Endodermal cell (in vitro differentiated cells): Measurements from ENCODE around the gene ASTL. TPM values are rescaled to one million over a fixed set of nuclear protein-coding genes. Genes with fewer than 3 reads are reported as not detected.

Experiments used
- DNase-seq: peaks from one replicate; pipeline ENCODE4 v3.0.0-alpha.2; 2017
- H3K27ac ChIP-seq: 2 replicates; pipeline ENCODE4 v1.5.1; 2013; ENCODE audit warnings: mild to moderate bottlenecking, low read depth, low read length, moderate library complexity
- H3K27me3 ChIP-seq: 2 replicates; pipeline ENCODE4 v1.6.1; 2013; ENCODE audit warnings: mild to moderate bottlenecking, low read length, moderate library complexity; ENCODE audit not compliant: insufficient read depth, control insufficient read depth, poor library complexity, severe bottlenecking
- H3K36me3 ChIP-seq: 2 replicates; pipeline ENCODE4 v1.7.0; 2013; ENCODE audit warnings: mild to moderate bottlenecking, low read length, moderate library complexity; ENCODE audit not compliant: control insufficient read depth, insufficient read depth
- H3K4me1 ChIP-seq: one replicate; pipeline ENCODE4 v1.7.0; 2013; ENCODE audit warnings: low read length; ENCODE audit not compliant: control insufficient read depth, insufficient read depth
- H3K4me3 ChIP-seq: 2 replicates; pipeline ENCODE4 v1.5.1; 2013; ENCODE audit warnings: mild to moderate bottlenecking, low read length, moderate library complexity
- H3K9ac ChIP-seq: 2 replicates; pipeline ENCODE4 v1.6.1; 2013; ENCODE audit warnings: mild to moderate bottlenecking, low read length, moderate library complexity; ENCODE audit not compliant: poor library complexity, severe bottlenecking; ENCODE audit errors: extremely low read depth
- H3K9me3 ChIP-seq: 2 replicates; pipeline ENCODE4 v1.6.1; 2013; ENCODE audit warnings: mild to moderate bottlenecking, low read length, moderate library complexity; ENCODE audit not compliant: control insufficient read depth
- H3K27ac Mint-ChIP-seq: 2 replicates; pipeline ENCODE4 v1.8.0; 2020; ENCODE audit warnings: mixed read lengths
- H3K27me3 Mint-ChIP-seq: 2 replicates; pipeline ENCODE4 v1.8.0; 2021; ENCODE audit warnings: mild to moderate bottlenecking, mixed read lengths; ENCODE audit not compliant: insufficient read depth
- H3K36me3 Mint-ChIP-seq: 2 replicates; pipeline ENCODE4 v1.8.0; 2020; ENCODE audit warnings: low read depth, mixed read lengths
- H3K4me1 Mint-ChIP-seq: 2 replicates; pipeline ENCODE4 v1.8.0; 2020; ENCODE audit warnings: mixed read lengths
- H3K4me3 Mint-ChIP-seq: 2 replicates; pipeline ENCODE4 v1.8.0; 2020; ENCODE audit warnings: mild to moderate bottlenecking, moderate library complexity, mixed read lengths
- H3K9me3 Mint-ChIP-seq: 2 replicates; pipeline ENCODE4 v1.8.0; 2020; ENCODE audit warnings: mild to moderate bottlenecking, mixed read lengths
- WGBS, 2 experiments: methylation state at CpG; one replicate each; pipeline versions ENCODE4 v1.1.5 to v1.1.7; 2013; ENCODE audit warnings: missing lambda C conversion rate in 2 of 2, mixed read lengths in 1 of 2; ENCODE audit not compliant: insufficient coverage in 1 of 2, insufficient read length in 1 of 2; 5-methylcytosine and 5-hydroxymethylcytosine counted together
- total RNA-seq, 2 donors: library from RNA; stranded (reverse); fragmentation: NEBNext Ultra II Directional in 1 of 2; extraction: Animal tissue kit (Norgen Biotek cat#: 25700) in 1 of 2; gene quantifications; 2 replicates in 1 of 2; 3 replicates in 1 of 2; pipeline ENCODE4 v1.2.1, GENCODE V29; 2021
- TF ChIP-seq, protein P1 (sequence below): fragments of 200-600 bp; sonication (generic); conservative IDR thresholded peaks from 2 replicates; pipeline ENCODE4 v1.5.0; 2021; ENCODE audit warnings: antibody characterized with exemption, mild to moderate bottlenecking

ASTL gene
- total RNA-seq, 2 donors from 2014 or later, result not detected

- H3K4me1 ChIP-seq, result no peaks in the 10 kb centered on the region
- no peak for DNase-seq
- TF ChIP-seq, protein P1, sequence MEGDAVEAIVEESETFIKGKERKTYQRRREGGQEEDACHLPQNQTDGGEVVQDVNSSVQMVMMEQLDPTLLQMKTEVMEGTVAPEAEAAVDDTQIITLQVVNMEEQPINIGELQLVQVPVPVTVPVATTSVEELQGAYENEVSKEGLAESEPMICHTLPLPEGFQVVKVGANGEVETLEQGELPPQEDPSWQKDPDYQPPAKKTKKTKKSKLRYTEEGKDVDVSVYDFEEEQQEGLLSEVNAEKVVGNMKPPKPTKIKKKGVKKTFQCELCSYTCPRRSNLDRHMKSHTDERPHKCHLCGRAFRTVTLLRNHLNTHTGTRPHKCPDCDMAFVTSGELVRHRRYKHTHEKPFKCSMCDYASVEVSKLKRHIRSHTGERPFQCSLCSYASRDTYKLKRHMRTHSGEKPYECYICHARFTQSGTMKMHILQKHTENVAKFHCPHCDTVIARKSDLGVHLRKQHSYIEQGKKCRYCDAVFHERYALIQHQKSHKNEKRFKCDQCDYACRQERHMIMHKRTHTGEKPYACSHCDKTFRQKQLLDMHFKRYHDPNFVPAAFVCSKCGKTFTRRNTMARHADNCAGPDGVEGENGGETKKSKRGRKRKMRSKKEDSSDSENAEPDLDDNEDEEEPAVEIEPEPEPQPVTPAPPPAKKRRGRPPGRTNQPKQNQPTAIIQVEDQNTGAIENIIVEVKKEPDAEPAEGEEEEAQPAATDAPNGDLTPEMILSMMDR, result no peak
- H3K36me3 ChIP-seq, result no peaks in the 10 kb centered on the region
- H3K9ac ChIP-seq, result no peak overlapping the region
- H3K4me1 Mint-ChIP-seq, result no peaks in the 10 kb centered on the region
- no peak overlapping the region for H3K27ac Mint-ChIP-seq
- no peak overlapping the region for H3K4me3 ChIP-seq
- H3K27me3 Mint-ChIP-seq, result peaks cover 14% of the 10 kb centered on the region
- no peaks in the 10 kb centered on the region for H3K36me3 Mint-ChIP-seq
- H3K9me3 Mint-ChIP-seq, result peaks cover 4% of the 10 kb centered on the region
- H3K4me3 Mint-ChIP-seq, result no peak overlapping the region
- no peaks in the 10 kb centered on the region for H3K27me3 ChIP-seq
- no peaks in the 10 kb centered on the region for H3K9me3 ChIP-seq
- 90% methylated on average over 13 to 22 of the region's 22 CpGs for WGBS, 2 experiments
- no peak overlapping the region for H3K27ac ChIP-seq
Observed at GRCh38 chr2:96083989-96084857, 54.1 kb downstream of the ASTL start.

DNA sequence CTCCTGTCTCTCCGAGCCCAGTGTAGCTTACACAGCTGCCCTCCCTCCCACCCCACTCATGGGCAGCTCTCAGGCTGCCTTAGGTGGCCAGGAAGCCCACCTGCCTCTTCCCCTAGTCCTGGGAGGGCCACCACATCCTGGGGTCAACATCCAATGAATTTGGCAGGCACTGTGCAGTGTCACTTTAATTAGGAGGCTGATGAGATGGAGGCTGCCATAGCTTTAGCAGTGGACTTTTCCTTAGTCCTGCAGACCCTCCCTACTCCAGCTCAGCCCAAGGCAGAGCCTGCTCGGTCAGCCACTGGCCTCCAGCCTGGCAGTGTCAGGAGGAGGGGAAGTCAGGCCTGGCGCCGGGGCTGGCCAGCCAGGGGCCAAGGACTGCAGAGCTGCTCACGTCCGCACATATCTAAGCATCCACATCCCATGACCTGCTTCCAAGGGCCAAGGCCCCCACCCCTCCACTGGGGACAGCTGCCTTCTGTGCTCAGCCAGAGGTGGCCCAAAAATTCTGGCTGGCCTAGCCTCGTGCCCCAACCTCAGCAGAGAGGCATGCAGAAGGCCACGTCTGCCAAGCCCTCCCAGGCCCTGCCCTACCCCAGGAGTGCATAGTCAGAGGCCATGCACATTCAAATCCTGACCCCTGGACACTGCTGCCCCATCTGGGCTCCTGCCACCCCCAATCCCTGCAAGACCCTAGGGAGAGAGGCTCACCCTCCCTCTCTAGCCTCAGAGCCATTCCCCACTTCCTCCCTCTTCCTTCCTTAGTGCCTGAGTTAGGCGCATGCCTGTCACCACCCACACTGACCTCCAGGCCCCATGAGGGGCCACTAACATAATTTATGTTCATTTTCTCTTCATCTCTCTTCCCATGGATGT, 55.0 kb downstream of the ASTL start:
- TF ChIP-seq, protein P1, result no peak
- WGBS, 2 experiments, result 94 to 100% methylated on average over 1 to 9 of the region's 9 CpGs

GRCh38 chr2:96082211-96083063, 55.9 kb downstream of the ASTL start:
- H3K36me3 Mint-ChIP-seq, result no peaks in the 10 kb centered on the region
- no peak overlapping the region for H3K27ac ChIP-seq

More for the DNA sequence above, 55.0 kb downstream of the ASTL start:
- no peak overlapping the region for H3K27ac Mint-ChIP-seq
- no peaks in the 10 kb centered on the region for H3K4me1 Mint-ChIP-seq
- DNase-seq, result no peak
- Histone ChIP-seq H3K36me3 (no peaks in the 10 kb centered on the region), H3K9ac (no peak overlapping the region), H3K4me3 (no peak overlapping the region), H3K27ac (no peak overlapping the region), H3K27me3 (no peaks in the 10 kb centered on the region), H3K9me3 (no peaks in the 10 kb centered on the region), H3K4me1 (no peaks in the 10 kb centered on the region)
- H3K9me3 Mint-ChIP-seq, result peaks cover 4% of the 10 kb centered on the region
- no peak overlapping the region for H3K4me3 Mint-ChIP-seq
- peaks cover 17% of the 10 kb centered on the region for H3K27me3 Mint-ChIP-seq
- H3K36me3 Mint-ChIP-seq, result no peaks in the 10 kb centered on the region

More at GRCh38 chr2:96082211-96083063, 55.9 kb downstream of the ASTL start:
- no peak overlapping the region for H3K4me3 ChIP-seq
- H3K9me3 ChIP-seq, result no peaks in the 10 kb centered on the region
- H3K36me3 ChIP-seq, result no peaks in the 10 kb centered on the region
- TF ChIP-seq, protein P1, result no peak
- no peak overlapping the region for H3K27ac Mint-ChIP-seq
- no peaks in the 10 kb centered on the region for H3K4me1 ChIP-seq
- no peak overlapping the region for H3K4me3 Mint-ChIP-seq
- H3K4me1 Mint-ChIP-seq, result no peaks in the 10 kb centered on the region
- no peaks in the 10 kb centered on the region for H3K27me3 ChIP-seq
- peaks cover 20% of the 10 kb centered on the region for H3K27me3 Mint-ChIP-seq
- no peak overlapping the region for H3K9ac ChIP-seq
- 92 to 93% methylated on average over 7 to 14 of the region's 14 CpGs for WGBS, 2 experiments
- H3K9me3 Mint-ChIP-seq, result peaks cover 5% of the 10 kb centered on the region
- DNase-seq, result no peak
